AG09309 (cell line): ENCODE measurements around the gene RBM8A.

Experiments used
- DNase-seq: peaks from one replicate; pipeline ENCODE4 v3.0.0-alpha.2; 2010; ENCODE audit warnings: low read depth
- H3K4me3 ChIP-seq: 2 replicates; pipeline ENCODE4 v1.5.1; 2011; ENCODE audit warnings: mild to moderate bottlenecking, low read depth, low read length, moderate library complexity; ENCODE audit not compliant: control insufficient read depth
- CTCF ChIP-seq: IDR thresholded peaks from 2 replicates; pipeline ENCODE4 v1.5.1; 2011; ENCODE audit warnings: mild to moderate bottlenecking, low read depth, low read length, inconsistent platforms; ENCODE audit not compliant: insufficient read depth, control insufficient read depth; ENCODE audit errors: missing control alignments

Gene RBM8A

GRCh38 chr1:145949219-145949618 is 21.9 kb upstream of the RBM8A start:
- no peak for TF ChIP-seq CTCF
- no peak for DNase-seq
- H3K4me3 ChIP-seq = no peak overlapping the region

DNA sequence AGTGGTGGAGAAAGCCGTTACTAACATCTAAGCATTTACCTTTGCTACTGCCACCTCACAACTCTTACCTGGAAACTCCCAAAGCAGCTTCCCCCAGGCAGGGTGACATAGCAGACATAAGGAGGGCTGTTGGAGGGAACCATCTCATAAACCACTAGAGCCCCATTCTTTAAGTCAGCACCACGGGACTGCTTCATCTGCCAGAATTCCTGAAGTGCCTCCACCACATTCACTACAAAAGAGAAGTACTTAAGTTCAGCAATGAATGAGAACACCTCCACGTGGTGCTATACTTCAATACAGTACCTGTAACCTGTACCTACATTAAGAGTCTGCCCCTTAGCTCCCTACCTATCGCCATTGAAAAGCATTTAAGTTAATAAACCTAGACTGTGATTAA is 20.3 kb upstream of the RBM8A start:
- DNase-seq = no peak
- TF ChIP-seq CTCF = no peak
- no peak overlapping the region for H3K4me3 ChIP-seq

DNA sequence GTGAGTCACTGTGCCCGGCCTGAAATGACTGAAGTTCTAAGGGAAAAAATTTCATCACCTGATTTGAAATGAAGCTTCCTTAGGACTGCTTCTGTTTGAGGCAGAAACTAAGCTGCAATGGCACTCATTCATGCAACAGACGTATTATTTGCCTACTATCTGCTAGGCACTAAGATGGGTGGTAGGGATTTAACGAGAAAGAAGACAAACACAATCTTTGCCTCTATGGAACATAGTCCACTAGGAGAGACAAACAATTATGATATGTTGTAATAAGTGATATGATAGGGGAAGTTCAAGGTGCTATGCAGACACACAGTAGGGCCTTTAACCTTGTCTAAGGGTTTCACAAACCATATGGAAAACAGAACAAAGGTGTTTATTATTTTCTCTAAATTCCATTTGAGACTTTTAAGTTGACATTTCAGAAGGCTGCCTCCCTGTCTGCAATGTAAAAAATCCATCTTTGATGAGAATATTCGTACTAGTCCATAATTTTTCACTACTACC is 19.2 kb upstream of the RBM8A start:
- TF ChIP-seq CTCF = no peak
- no peak overlapping the region for H3K4me3 ChIP-seq
- DNase-seq = no peak

DNA sequence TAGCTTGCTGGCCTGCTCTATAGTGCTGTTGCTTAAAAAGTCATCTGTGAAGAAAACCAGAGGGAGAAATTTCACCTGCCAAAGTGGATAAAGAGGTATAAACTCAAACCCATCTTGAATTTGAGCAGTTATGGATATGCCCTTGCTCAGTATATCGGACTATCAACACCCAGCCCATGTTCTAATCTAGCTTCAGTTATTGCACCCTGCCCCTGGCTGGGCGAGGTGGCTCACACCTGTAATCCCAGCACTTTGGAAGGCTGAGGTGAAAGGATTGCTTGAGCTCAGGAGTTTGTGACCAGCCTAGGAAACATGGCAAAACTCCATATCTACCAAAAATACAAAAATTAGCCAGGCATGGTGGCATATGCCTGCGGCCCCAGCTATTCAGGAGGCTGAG is 17.2 kb upstream of the RBM8A start:
- no peak for DNase-seq
- TF ChIP-seq CTCF = no peak

DNA sequence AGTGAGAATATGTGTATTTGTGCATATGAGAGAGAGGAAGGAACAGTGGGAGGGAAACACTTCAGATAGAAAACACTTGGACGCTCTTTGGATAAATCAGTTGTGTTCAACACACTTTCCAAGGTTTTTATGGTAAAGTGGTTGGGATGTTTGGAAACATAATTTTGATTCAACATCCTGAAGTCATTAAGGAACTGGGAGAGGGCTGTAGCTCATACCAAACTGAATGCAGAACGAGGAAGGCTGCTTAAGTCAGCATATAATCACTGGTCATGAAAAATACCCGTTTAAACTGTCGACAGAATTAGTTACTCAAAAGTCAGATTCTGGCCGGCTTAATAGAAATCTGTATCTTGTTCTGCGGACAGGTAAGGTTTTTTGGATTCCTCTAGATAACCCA is 15.6 kb upstream of the RBM8A start:
- no peak for TF ChIP-seq CTCF
- H3K4me3 ChIP-seq = no peak overlapping the region
- no peak for DNase-seq

More for the DNA sequence above, 17.2 kb upstream of the RBM8A start:
- H3K4me3 ChIP-seq = no peak overlapping the region

- DNase-seq = no peak
- no peak for TF ChIP-seq CTCF
- no peak overlapping the region for H3K4me3 ChIP-seq
Observed at GRCh38 chr1:145942405-145942804, 15.1 kb upstream of the RBM8A start.

DNA sequence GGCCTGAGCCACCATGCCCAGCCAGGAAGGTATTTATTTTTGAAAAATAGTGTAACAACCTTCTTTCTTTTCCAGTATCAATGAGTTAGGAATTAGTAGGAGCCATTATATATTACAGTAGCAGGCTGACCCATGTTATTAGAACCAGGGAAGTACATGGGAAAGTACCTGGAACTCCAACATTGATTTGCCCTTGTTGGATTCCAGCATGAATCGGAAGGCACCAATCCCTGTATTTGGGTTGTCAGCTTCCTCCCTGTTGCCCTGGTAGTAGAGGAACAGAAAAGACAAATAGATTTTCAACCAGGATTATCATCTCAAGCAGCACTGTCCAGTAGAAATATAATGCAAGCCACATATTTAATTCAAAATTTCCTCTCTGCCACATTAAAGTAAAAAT is 10.2 kb upstream of the RBM8A start:
- no peak overlapping the region for H3K4me3 ChIP-seq
- DNase-seq = no peak
- no peak for TF ChIP-seq CTCF
